ENCODE results near the gene AUTS2. TPM values are rescaled to one million over a fixed set of nuclear protein-coding genes. Genes with fewer than 3 reads are reported as not detected.

AUTS2 gene
- total RNA-seq, 1 experiment from 2014 or later = 4.6 TPM

DNA sequence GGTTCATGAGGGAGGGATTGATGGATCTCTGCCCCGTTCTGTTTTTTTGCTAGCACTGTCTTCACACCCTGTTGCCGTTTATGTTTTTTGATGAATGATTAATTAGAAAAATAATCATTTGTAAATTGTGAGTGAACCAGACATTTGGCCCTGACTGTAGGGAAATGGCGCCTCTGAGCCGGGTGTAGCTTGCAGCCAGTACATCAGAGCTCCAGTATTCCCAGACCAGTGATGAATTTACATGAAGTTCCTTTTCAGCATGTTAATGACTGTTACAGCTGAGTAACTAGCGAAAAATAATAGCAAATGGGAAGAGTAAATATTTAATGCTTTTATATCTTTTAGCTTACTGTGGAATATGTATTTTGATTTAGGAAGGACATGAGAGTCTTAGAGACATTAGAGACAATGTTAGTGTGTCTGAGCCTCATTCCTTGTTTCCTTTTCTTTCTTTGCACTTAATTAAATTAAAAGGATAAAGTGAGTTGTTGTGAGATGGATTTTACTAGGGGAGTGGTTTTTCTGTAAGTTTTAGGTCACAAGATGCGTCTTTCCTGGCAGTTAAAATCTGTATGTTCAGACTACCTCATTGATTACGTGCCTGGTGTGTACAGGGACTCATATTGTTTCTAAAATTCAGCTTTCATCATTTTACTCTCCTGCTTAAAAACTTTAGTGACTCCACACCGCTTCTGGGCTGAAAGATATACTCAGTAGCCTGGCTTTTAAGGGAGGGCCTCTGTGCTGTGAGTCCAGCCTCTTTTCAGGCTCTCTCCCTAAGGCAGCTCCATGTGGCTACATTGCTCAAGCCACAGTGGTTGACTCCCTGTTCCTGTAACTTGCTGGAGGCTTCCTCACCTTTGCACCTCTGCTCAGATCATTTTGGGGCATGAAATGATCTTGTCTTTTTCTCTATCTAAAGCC lies 86.4 kb downstream of the AUTS2 start:
- DNase-seq (ENCODE audit: low read depth) = no peak

DNA sequence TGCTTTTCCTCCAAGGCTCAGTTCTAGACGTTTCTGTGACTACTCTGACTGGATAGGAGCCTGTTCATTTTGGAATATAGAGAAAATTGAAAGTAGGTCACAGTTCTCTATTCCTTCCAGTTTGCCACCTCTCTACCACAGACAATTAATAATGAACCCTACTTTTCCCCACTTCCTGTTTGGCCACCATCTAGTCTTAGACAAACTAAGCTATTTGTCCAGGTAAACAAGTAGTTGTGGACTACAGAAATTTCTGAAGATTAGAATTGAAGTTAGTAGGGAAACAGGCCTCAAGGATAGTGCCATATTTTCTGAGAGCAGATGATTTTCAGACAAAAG lies 87.0 kb downstream of the AUTS2 start:
- DNase-seq (ENCODE audit: low read depth) = no peak

DNA sequence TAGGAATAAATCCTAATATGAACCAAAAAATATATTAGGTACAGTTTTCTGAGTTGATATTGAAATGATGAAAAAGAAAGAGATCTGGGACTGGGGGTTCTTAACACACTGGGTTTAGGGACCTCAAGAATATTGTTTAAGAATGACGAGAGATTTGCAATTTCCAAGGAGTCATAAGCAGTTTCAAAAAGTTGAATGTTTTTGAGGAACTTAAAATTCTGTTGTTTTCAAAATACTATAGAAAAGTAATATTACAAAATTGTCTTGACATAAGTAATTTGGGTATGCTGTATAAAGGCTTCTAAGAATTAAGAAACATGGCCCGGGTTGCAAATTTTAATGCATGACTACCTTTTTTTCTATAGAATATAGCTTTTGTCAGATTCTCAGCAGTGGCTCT lies 88.1 kb downstream of the AUTS2 start:
- DNase-seq (ENCODE audit: low read depth) = no peak

DNA sequence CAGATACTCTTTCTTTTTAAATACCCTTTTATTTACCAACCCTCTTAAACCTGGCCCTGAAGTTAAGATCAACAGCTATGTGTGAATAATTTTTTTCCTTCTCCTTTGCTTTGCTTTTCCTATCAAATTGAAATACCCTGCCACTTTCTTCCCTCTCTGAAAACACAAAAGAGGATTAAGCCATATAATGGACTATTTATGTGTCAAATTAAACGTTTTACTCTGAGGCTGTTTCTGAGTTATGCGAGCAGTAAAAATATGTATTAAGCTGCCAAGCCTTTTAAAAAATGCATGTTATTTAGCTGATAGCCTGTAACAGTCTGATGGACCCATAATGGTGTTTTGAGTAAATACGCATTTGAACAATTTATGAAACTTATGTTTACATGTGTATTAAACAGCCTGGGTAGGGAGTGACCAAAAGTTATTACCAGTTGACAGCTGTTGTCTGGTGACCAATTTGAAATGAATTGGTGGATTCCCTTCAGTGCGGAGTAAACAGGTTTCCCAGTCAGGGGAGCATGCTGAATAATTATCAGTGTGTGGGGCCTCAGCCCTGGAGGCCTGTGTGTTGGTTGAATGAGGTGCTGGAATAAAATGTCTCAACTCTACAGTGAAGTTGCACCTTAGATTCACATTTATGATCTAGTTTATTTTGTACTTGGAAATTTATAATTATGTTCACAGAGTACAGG lies 89.6 kb downstream of the AUTS2 start:
- no peak for DNase-seq (ENCODE audit: low read depth)

DNA sequence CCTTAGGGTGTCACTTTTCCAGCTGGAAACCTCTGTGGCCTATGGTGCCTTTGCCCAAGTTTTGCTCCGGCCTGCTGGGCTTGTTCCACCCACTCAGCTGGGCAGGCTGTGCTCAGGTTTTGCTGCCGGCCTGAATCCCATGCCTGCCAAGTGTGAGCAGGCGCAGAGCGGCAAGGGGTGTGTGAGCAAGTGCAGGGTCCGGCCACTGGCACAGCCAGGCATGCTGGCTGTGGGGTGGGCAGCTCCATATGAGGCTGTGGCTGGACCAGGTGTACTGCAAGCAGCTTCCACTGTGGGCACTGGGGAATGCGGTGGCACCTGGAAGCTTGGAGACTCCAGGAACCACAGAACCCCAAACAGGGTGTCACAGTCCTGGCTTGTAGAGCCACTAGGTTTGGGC lies 92.1 kb downstream of the AUTS2 start:
- no peak for DNase-seq (ENCODE audit: low read depth)

DNA sequence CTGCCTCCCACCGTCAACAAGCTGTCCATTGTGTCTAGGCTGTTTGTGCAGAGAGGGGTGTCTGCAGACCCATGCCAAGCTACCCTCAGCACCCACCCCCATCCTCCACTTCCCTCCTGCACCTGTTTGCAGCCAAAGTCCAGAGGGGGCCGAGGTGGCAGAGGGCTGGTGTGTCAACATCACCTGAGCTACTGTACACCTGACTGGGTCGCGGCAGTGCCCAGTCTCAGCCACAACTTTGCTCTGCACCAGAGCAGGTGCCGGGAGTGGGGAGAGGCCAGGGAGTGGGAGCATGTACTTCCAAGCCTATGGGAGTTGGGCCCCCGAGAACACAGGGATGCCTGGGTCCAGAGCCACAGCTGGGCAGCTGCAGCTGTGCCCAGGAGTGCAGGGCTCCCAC lies 93.1 kb downstream of the AUTS2 start:
- no peak for DNase-seq (ENCODE audit: low read depth)

DNA sequence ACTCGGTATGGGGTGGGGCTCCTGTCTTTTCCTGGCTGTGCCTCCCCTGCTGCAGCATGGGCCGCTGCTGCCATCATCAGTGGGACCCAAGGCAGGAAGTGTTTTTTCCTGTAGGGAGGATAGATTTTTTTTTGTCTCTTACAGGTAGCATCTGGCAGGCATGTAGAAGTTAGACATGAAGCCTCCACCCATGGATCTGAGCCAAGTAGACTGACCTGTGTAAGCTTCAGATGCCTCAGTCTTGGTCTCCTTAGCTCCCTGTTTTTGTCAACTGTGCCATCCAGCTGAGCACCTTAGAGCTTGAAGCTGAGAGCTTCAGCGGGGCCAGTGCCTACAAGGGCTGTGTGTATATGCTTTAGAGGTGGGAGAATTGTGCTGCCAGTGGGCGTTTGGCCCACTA lies 93.5 kb downstream of the AUTS2 start:
- no peak for DNase-seq (ENCODE audit: low read depth)

DNA sequence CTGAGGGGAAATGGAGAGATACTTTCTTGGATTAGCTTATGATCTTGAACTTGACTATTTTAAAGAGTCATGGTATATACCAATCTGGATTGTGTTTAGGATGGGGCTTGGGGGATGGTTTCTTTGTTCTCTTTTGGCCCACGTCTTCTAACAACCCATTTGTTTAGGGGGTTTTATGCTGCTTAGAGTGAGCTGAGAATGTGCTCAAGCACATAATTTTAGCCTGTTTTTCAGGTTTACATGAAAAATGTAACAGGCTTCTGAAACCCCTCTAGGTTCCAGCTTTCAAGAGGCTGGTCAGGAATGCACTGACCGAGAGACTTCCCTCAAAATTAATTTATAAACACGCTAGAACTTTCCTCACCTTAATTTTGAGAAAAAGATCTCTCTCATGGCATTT lies 94.3 kb downstream of the AUTS2 start:
- DNase-seq (ENCODE audit: low read depth) = no peak

DNA sequence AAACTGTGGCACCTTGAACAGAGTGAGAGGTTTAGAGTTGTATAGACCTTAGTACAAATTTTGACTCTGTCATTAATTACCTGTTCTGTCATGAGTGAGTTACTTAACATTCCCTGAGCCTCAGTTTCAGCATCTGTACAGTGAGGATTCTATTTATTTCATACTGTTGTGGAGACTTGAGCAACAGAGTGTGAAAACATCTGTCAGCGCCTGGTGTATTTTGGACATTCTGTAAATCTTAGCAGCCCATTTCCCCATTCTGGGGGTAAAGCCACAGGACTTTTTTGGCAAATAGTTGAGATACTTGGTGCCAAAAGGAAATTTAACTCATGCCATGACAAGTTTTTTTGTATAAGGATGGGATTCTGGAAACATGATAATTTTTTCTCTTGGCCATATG lies 94.8 kb downstream of the AUTS2 start:
- DNase-seq (ENCODE audit: low read depth) = no peak

DNA sequence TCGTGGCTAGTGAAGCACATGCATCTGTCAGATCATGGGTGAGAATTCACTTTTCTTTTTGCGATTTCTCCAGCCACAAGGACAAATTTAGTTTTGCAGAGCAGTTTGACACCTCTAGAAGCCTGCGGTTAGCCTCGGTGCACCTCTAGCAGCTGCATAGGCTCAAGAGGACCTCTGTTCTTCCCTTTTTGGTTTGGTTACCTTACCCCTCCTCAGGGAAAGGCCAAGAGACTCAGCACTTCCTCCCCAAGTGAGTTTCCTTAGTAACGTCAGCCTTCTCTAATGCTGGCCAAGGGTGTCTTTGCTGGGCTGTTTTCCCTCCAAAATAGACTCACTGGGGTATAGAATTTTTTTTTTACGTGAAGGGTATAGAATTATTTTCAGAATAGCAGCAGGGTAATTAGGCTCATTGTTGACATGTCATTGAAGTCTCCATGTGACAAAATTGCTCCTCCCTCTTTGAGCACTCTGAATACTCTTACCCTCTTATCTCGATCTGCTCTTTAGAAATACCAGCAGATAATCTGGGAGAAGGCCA lies 97.8 kb downstream of the AUTS2 start:
- no peak for DNase-seq (ENCODE audit: low read depth)

DNA sequence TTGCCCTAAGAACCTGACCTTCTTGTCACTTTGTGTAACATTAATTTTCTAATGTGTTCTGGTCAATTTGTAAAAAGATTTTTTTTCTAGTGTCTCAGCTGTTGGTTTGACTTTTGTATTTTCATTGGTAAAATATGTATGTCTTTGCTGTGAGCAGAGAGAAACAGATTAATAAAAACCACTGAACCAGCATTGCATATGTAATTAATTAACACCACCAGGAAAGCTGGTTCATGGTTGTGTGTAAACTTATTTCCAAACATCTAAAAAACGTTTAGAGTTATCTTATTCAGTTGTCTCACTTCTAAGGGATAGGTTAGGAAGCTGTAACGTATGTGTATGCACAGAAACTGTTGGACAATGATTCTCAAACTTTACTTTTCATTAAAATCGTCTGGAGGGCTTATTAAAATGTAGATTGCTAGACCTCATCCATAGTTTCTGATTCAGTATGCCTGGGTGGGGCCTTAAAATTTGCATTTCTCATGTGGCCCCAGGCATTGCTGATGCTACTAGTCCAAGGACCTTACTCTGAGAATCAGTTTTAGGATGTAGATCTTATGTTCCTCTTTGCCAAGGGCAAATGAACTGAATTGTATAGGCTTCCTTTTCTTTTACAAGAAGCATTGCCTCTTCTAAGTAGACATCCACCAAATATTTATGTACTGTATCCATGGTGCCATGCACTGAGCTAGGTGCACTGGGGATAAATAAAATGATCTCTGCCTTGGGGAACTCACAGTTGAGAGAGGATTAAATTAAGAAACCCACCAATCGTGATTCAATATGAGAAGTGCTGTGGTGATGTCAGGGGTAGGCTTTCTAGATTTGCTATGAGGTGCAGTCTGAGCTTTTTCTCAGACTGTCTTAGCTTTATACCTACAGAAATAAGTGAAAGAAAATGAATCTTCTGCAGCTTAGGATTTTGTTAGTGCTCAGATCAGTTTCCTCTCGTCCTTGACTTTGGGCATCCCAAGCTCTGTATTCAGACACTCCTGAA lies 98.7 kb downstream of the AUTS2 start:
- no peak for DNase-seq (ENCODE audit: low read depth)

DNA sequence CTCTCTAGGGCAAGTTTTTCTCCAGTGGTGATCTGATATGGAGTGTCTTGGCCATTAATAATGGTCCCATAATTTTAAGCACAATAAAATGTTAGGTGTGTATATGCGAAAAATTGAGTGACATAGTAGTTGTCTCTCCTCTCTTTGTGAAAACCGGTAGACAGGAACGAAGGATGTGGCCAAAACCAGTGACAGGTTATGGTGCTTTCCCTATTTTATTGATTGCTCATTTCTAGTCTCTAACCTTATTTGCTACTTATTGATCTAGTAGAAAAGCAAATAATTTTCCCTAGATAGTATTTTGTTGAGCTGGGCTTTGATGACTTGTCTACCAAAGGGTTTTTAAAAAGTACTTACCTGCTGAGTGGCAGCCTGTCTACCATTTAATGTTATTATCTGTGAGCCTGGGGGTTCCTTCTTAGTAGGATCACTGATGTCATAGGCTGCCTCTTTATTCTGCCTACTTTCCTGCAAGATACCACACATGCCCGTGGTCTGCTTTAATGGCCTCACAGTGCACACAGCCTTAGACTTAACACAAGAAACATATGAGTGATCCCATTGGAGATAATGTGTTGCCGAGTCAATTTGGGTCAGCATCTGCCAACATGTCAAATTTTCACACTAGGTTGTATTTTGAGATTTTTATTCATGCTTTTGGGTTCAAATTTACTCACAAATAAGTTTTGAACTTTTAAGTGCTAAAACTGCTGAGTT lies 100.0 kb downstream of the AUTS2 start:
- DNase-seq (ENCODE audit: low read depth) = no peak

DNA sequence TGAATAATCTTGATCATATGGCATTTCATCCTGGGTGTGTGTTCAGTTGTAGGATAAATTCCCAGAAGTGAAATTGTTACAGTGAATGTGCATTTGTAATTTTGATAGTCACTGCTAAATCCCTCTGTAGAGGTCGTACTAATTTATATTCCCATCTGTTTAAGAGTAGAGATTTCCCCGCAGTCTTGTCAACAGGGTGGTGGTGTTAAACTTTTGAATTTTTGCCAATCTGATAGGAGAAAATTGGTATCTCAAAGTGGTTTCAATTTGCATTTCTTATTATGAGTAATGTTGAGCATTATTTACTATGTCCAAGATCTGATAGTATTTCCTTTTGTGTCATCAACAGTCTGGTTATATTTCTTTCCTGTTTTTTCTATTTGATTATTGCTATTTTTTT lies 101.7 kb downstream of the AUTS2 start:
- no peak for DNase-seq (ENCODE audit: low read depth)

DNA sequence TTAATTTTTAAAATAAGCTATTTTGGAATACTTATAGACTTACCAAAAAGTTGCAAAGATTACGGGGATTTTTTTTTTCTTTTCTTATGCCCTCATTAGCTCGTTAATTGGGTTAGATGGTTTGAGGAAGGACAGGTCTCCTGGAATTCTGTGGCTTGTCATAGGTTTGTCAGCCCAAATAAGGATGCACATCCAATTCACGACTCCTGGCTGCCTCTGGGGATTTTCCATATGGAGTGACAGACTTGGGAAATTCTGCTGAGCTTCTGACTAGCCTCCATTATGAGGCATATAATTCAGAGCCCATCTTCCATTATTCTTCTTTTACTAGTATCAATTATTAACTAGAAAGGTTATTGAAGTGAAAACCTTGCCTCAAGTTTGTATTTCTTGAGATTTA lies 102.1 kb downstream of the AUTS2 start:
- DNase-seq (ENCODE audit: low read depth) = no peak

DNA sequence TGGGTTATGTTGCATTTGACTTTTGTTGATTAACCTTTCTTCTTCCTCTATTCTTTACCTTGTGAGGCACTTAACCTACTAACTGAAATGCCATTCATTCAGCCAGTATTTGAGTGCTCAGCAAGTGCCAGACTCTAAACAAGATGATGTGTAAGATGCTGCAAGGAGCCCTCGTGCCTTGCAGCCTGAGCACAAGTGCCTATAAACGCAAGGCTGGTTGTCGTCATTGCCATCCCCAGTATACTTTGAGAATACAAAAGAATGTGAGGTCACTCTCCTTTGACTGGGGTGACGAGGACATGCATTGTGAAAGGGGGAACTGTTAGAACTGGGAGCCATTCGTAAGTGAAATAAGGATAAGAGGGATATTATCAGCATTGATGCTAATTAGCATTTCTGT lies 103.0 kb downstream of the AUTS2 start:
- no peak for DNase-seq (ENCODE audit: low read depth)

DNA sequence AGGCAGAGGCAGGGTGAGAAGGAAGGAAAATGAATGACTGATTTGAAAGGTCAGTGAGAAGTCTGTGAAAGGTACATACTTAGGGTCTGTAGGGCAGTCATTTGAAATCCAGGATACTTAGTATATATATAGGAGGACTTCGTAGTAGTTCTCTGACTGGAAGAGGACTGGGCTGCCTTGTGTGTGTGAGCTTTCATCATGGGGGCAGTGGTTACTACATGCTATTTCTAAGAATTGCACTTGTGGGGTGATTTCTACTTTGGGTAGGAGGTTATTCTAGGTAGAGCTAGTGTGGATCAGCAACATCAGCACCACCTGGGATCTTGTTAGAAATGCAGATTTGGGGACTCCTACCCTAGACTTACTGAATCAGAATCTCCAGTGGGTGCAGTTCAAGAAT lies 104.1 kb downstream of the AUTS2 start:
- DNase-seq (ENCODE audit: low read depth) = no peak

DNA sequence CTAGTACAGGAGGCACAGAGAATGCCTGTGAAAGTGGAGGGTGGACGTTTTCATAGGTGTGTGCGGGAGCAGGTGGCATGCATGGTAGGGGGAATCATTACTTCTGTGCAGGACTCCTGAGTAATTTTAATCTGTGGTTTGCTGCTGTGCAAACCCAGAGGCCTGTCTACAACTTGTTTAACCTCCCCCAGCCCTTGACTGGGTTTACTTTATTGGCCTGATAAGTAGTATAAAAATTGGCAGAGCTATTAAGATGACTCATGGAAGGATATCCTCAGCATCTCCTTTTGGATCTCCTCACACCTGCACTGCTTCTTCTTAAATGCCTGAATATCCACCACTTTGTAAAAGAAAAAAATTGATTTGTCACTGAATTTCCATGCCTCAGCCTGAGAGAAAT lies 104.8 kb downstream of the AUTS2 start:
- DNase-seq (ENCODE audit: low read depth) = no peak

DNA sequence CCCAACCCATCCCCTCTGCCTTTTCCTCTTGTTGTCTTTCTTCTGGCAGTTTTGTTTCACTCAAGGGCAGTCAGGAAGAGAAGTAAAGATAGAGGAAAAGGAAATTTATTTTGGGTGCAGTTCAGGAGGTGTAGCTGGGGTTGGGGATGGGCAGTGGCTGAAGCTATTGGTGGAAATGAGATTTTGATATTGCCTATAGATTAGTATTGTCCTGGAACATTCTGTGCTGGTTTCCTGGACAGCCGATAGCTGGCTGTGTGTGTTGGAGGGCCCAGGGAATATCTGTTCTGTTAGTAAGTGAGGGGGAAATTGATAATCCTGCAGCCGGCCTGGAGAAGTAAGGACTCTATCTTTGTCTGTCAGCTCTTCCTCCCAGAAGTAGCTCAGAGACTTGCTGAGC lies 107.8 kb downstream of the AUTS2 start:
- no peak for DNase-seq (ENCODE audit: low read depth)

DNA sequence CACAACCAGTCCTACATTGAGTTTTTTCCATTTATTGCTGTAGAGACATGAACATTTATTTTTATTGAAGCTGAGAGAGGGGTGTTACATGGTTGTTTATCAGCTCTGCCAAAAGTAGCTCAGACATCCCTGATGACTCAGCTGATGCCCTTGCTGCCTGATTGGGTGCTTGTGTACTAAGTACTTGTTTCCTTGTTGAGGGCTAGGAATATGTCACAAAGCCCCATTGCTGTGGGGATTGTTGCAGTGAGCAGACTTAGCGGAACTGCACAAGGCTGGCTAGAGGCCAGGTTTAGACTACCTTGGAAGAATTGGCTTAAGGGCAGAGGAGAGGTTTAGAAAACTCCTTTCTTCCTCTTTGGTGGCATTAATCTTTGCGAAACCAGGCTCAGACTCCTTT lies 110.6 kb downstream of the AUTS2 start:
- no peak for DNase-seq (ENCODE audit: low read depth)

DNA sequence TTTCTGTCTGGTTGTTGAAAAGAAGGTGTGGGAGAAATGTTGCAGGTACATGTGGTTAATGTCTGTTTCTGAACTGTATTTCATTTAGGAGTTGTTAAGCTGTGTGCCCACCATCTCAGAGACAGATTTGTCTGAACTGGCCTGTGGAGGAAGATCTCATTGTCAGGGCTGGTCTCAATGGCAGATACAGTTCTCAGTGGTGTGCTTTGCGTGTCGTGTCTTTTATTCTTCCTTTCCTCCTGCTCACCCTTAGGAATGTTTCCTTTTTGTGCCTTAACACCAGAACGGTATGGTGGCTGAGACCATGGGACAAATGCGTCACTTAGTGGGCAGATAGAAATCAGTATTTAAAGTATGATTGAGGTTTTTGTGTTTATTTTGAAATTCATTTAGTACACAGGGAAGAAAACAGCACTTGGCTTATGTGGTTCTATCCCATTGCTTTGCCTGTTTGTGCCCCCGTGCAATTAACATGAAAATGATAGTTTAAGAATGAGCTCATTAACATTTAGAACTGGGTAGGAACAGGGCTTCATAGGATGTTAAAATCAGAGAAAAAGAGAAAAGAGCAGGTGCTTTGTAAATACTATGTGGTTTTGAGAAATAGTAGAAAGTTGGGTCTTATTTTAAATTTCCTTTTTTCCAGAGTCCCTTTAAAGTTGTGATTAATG lies 112.6 kb downstream of the AUTS2 start:
- DNase-seq (ENCODE audit: low read depth) = no peak

Data from LHCN-M2 (cell line).